Adrenal gland (tissue), 12 donors: ENCODE results near the gene SORL1. TPM values are rescaled to one million over a fixed set of nuclear protein-coding genes. Genes with fewer than 3 reads are reported as not detected.
A peak's percentile ranks its signal among the peaks of the same experiment; 100 is the strongest.

Experiments used
- DNase-seq, 7 donors: peaks; one replicate each; pipeline ENCODE4 v3.0.0-alpha.2; 2019 to 2020
- H3K27ac ChIP-seq, 5 donors: fragments of 200-600 bp; sonication (generic) in 4 of 5; 1 replicate in 3 of 5; 2 replicates in 2 of 5; pipeline versions ENCODE4 v1.5.1 to v1.8.0; 2016 to 2020; ENCODE audit warnings: mild to moderate bottlenecking in 1 of 5
- H3K27me3 ChIP-seq: fragments of 200-600 bp; 2 replicates; pipeline ENCODE4 v1.8.0; 2021
- H3K36me3 ChIP-seq, 2 donors: fragments of 200-600 bp; replicated peaks in 1 of 2; 1 replicate in 1 of 2; 2 replicates in 1 of 2; pipeline versions ENCODE4 v1.5.1 to v1.8.0; 2018 to 2022
- H3K4me1 ChIP-seq, 2 donors: fragments of 200-600 bp; replicated peaks in 1 of 2; 1 replicate in 1 of 2; 2 replicates in 1 of 2; pipeline versions ENCODE4 v1.5.1 to v1.8.0; 2018 to 2021
- H3K4me3 ChIP-seq, 4 donors: fragments of 200-600 bp; sonication (generic) in 3 of 4; one replicate each; pipeline ENCODE4 v1.5.1; 2016 to 2018
- H3K9me3 ChIP-seq, 3 donors: fragments of 200-600 bp; sonication (generic) in 1 of 3; replicated peaks in 1 of 3; 1 replicate in 2 of 3; 2 replicates in 1 of 3; pipeline versions ENCODE4 v1.5.1 to v1.8.0; 2016 to 2021
- POLR2A ChIP-seq, 2 donors: fragments of 450-650 bp; IDR thresholded peaks; one replicate each; pipeline ENCODE4 v1.6.1; 2017; ENCODE audit warnings: antibody characterized with exemption in 2 of 2, mild to moderate bottlenecking in 2 of 2, moderate library complexity in 1 of 2
- WGBS, 4 donors: extraction: QIAGEN DNeasy Blood & Tissue Kit in 2 of 4; methylation state at CpG; one replicate each; pipeline versions ENCODE4 v1.1.5 to v1.1.7; 2013 to 2017; 5-methylcytosine and 5-hydroxymethylcytosine counted together
- intact Hi-C, 2 donors: fragments of 100-400 bp; cut with DNase I; formaldehyde crosslinking; loops; one replicate each; pipeline versions ENCODE4 v1.14.1 to v1.15.0; 2022 to 2023
- polyA plus RNA-seq, 3 donors: library from polyadenylated mRNA; stranded (reverse); fragments of 200-250 nt in 2 of 3; fragments of 350-450 nt in 1 of 3; fragmentation: Illumina TruSeq in 1 of 3; extraction: RNeasy Lipid Tissue Mini Kit (QIAGEN cat#74804) in 1 of 3; gene quantifications; one replicate each; pipeline ENCODE4 v1.2.3, GENCODE V29; 2013 to 2014
- total RNA-seq, 9 donors: library from RNA; depleted of rRNA in 4 of 9; stranded (reverse); fragments of >200 nt in 4 of 9; fragments of 120-200 nt in 1 of 9; fragmentation: NEBNext Ultra II Directional in 1 of 9; extraction: Animal tissue kit (Norgen Biotek cat#: 25700) in 1 of 9; gene quantifications; one replicate each; pipeline versions ENCODE4 v1.1.0 to v1.2.4, GENCODE V29; 2013 to 2023
- TF ChIP-seq, protein P1 (sequence below), 6 experiments: fragments of 450-650 bp in 4 of 6; fragments of 200-600 bp in 2 of 6; sonication (generic) in 1 of 6; IDR thresholded peaks; 1 replicate in 5 of 6; 2 replicates in 1 of 6; pipeline versions ENCODE4 v1.5.1 to v1.8.0; 2016 to 2021; ENCODE audit warnings: antibody characterized with exemption in 6 of 6, mild to moderate bottlenecking in 2 of 6, moderate library complexity in 1 of 6
- donor health status: healthy with polysubstance abuse.
- donor health status: Bipolar disorder and iron deficiency.
- donor health status: DM: yes; HTN: yes; CAD: no.
- donor health status: DM: no; HTN: no; CAD: no.
- donor health status: DM: no; HTN: no; CAD: no.
- donor health status: DM: yes; HTN: yes; CAD: no.

Gene SORL1
- total and polyA plus RNA-seq, 12 donors, result 1.0 to 28.6 (median 8.9) TPM

GRCh38 chr11:121451178-121451985 is 732 bp upstream of the SORL1 start:
- no peak for TF ChIP-seq POLR2A (IDR thresholded peaks at IDR 0.05)
- H3K4me1 ChIP-seq, result peaks cover 3 to 6% of the 10 kb centered on the region in 2 donors
- no peaks in the 10 kb centered on the region for H3K9me3 ChIP-seq
- H3K36me3 ChIP-seq, result no peaks in the 10 kb centered on the region
- H3K27ac ChIP-seq, result peak overlapping the region in 1 of 5 donors; percentile 8
- WGBS, 4 donors, result 35 to 63% (median 49%) methylated on average over 13 to 22 of the region's 22 CpGs
- peak overlapping the region in 1 of 4 donors; percentile 59 for H3K4me3 ChIP-seq
- intact Hi-C loops, result loop anchor here in 1 of 2 donors (5.0 kb wide), 1 partner anchor 141 kb away; no protein-coding TSS in a partner anchor
- no peak for DNase-seq
- no peaks in the 10 kb centered on the region for H3K27me3 ChIP-seq

GRCh38 chr11:121452609-121453150 is 566 bp downstream of the SORL1 start, which contains the start of gene SORL1-AS1:
Gene SORL1-AS1, minus strand, starts transcription at chr11:121452967.
- peak within 1 kb of the TSS in 2 of 4 donors; percentile 59 to 69 for H3K4me3 ChIP-seq
- no peak for TF ChIP-seq POLR2A (IDR thresholded peaks at IDR 0.05)
- TF ChIP-seq, protein P1, sequence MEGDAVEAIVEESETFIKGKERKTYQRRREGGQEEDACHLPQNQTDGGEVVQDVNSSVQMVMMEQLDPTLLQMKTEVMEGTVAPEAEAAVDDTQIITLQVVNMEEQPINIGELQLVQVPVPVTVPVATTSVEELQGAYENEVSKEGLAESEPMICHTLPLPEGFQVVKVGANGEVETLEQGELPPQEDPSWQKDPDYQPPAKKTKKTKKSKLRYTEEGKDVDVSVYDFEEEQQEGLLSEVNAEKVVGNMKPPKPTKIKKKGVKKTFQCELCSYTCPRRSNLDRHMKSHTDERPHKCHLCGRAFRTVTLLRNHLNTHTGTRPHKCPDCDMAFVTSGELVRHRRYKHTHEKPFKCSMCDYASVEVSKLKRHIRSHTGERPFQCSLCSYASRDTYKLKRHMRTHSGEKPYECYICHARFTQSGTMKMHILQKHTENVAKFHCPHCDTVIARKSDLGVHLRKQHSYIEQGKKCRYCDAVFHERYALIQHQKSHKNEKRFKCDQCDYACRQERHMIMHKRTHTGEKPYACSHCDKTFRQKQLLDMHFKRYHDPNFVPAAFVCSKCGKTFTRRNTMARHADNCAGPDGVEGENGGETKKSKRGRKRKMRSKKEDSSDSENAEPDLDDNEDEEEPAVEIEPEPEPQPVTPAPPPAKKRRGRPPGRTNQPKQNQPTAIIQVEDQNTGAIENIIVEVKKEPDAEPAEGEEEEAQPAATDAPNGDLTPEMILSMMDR (IDR thresholded peaks at IDR 0.05), result no peak
- H3K36me3 ChIP-seq, result no peaks in the 10 kb centered on the region
- intact Hi-C loops, result loop anchor here in 1 of 2 donors (5.0 kb wide), 1 partner anchor 140 kb away; no protein-coding TSS in a partner anchor
- H3K27ac ChIP-seq, result peak within 1 kb of the TSS in 1 of 5 donors; percentile 4
- no peaks in the 10 kb centered on the region for H3K27me3 ChIP-seq
- H3K9me3 ChIP-seq, result no peaks in the 10 kb centered on the region
- no peak for DNase-seq
- H3K4me1 ChIP-seq, result peaks cover 3 to 6% of the 10 kb centered on the region in 2 donors
- 4 to 7% (median 6%) methylated on average over 19 to 21 of the region's 21 CpGs for WGBS, 4 donors

DNA sequence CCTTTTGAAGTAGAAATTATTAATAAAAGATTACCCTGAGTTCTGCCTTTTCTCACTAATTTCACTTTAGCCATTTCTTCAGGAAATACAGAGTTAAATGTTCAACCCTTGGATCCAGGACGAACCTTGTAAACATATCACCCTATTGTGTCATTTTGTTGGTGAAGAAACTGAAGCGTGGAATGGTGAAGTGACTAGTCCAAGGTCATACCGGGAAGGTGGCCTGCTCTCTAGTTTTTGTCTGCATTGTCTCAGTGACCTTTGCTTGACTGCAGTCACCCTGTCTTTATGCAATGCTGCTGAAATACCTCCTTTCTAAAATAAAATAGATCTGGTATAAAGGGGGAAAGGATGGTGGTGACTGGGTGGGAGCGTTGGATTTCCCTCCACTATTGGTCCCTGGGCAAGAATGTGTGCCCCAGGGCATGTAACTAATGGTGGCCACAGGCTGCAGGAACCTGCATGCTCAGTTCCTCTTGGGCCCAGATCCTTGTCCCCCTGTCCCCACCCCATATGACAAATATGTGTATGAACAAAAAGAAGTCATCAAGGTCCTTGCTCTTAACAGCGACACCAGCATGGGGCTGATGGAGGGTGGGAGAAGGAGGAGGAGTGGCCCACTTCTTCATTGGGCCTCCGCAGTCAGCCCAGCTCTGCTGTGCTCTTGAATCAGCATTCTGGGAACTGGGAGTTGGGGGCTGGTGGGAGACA is 1.6 kb downstream of the SORL1 start:
- Histone ChIP-seq H3K4me3 (no peak overlapping the region), H3K9me3 (no peaks in the 10 kb centered on the region), H3K4me1 (peaks cover 3 to 6% of the 10 kb centered on the region in 2 donors), H3K36me3 (no peaks in the 10 kb centered on the region), H3K27ac (no peak overlapping the region), H3K27me3 (no peaks in the 10 kb centered on the region)
- intact Hi-C loops, result loop anchor here in 1 of 2 donors (5.0 kb wide), 1 partner anchor 139 kb away; no protein-coding TSS in a partner anchor
- WGBS, 4 donors, result 52 to 62% (median 61%) methylated on average over 5 to 6 of the region's 6 CpGs
- DNase-seq, result no peak
- TF ChIP-seq, protein P1 (IDR thresholded peaks at IDR 0.05), result no peak
- TF ChIP-seq POLR2A (IDR thresholded peaks at IDR 0.05), result no peak

- H3K4me3 ChIP-seq, result no peak overlapping the region
- no peaks in the 10 kb centered on the region for H3K9me3 ChIP-seq
- no peak overlapping the region for H3K27ac ChIP-seq
- intact Hi-C loops, result no loop called here
- TF ChIP-seq, protein P1 (IDR thresholded peaks at IDR 0.05), result no peak
- TF ChIP-seq POLR2A (IDR thresholded peaks at IDR 0.05), result no peak
- H3K36me3 ChIP-seq, result no peaks in the 10 kb centered on the region
- WGBS, 4 donors, result 80 to 89% (median 87%) methylated on average over 3 of the region's 3 CpGs
- no peak for DNase-seq
- no peaks in the 10 kb centered on the region for H3K27me3 ChIP-seq
- peaks cover 3 to 6% of the 10 kb centered on the region in 2 donors for H3K4me1 ChIP-seq
Measured at GRCh38 chr11:121455115-121455514, 3.0 kb downstream of the SORL1 start.
